ENCODE data around the gene KCNQ1OT1.

Gene KCNQ1OT1

DNA sequence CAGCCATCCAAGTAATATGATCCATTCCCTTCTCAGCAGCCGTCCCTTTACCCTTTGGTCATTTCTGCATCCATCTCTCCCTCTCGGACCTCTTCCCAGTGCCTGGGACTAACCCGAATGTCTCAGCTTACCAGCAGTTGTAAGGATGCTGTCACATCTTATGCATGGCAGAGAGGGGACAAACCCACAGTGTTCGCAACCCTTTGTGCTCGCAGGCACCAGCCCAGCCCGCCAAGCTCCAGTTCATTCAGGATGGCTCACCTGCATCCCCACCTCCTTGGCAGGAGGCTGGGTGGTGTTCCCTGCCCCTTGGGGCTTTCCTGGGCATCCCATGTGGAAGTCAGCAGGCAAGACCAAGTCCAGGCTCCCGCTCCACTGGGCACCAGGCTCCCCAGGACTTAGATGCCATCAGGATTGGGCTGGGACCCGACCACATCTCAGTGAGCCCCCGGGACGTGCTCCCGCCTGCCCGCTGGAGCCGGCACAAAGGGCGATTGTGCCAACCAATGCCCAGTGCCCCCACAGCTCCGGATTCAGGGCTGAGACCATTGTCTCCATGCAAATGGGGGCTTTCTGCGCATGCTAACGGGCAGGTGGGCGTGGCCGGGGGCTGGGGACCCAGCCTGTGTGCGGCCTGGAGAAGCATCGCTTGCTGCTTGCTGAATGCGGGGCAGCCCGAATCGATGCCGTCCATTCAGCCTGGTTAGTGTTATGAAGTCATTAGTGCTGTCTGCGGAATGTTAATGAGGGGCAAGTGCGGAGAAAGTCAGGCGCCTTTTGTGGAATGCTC is 108.6 kb downstream of the KCNQ1OT1 start:
- no peak for DNase-seq

DNA sequence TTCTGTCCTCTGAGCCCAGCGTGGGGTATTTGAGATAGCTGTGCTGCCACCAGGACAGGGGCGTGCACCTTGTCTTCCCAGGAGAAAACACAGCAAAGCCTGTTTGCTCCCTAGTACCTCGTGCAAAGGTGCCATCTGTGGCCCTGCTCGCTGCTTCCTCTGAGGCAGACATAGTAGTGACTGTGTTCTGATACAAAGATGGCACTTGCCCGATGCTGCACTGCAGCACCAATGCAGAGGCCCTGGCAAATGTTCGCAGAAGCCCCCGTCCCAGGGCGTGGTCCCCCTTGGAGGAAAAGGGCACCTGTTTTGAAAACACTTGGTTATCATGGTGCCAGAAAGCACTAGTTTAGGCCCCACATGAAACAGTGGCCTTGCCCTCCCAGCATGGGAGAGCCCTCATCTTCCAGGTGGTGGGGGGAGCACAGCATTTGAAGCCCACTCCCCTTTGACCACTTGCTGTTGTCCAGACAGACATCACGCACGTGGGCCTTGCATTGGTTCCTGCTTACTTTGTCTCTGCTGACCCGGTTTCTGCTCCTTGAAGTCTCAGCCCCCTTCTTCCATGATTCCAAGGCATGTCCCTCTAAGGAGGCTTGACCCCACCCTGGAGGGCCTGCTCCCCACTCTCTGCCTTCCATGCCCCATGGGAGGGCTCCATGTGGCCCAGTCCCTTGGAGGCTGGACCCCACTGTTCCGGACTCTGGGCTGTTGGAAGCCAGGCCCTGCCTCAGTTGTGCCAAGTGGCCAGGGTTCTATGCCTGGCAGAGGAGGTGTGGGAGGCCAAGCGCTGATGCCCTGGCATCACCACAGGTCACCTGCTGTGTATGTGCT is 109.4 kb downstream of the KCNQ1OT1 start:
- no peak for DNase-seq

DNA sequence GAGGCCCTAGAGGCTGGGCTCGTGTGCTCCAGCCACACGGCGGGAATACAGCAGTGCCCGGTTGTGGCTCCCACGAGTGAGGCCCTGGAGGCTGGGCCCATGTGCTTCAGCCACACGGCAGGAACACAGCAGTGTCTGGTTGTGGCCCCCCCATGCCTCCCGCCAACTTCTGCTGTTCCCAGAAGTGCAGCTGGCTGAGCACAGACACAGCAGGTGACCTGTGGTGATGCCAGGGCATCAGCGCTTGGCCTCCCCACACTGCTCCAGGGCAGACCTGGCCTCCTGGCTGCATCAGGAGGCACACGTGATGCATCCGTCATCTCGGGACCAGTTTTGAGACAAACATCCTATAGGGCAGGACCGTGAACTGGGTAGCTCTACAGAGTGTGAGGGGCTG is 110.3 kb downstream of the KCNQ1OT1 start:
- DNase-seq: no peak

DNA sequence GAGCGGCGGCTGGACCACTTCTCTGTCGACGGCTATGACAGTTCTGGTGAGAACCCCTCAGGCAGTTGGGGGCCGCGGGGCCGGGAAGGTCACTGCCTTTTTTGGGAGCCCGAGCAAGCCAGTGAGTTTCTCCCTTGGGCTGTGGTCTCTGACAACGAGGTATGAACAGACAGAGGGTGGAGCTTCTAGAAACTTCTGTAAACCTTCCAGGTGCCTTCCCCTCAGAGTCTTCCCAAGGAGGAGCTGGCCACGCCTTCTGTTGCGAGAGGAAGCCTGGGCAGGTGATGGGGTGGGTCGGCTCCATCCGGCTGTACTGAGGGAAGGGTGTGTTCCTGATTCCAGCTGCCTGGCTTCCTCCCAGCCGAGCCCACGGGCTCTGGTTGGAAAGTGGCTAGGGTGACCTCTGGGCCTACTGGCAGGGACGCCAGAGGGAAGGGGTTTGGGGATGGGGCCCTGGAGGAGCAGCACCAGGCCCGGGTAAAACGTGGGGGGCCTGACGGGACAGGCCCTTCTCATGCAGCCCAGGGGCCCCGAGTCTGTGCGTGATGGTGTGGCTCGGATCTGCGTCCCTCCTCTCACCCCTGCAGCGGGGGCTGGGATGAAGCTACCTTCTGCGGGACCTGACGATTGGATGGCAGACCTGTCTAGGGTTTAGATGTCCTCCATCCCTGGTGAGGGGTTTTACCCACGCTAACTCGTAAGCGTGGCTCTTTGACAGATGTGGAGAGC is 110.8 kb downstream of the KCNQ1OT1 start:
- no peak for DNase-seq

DNA sequence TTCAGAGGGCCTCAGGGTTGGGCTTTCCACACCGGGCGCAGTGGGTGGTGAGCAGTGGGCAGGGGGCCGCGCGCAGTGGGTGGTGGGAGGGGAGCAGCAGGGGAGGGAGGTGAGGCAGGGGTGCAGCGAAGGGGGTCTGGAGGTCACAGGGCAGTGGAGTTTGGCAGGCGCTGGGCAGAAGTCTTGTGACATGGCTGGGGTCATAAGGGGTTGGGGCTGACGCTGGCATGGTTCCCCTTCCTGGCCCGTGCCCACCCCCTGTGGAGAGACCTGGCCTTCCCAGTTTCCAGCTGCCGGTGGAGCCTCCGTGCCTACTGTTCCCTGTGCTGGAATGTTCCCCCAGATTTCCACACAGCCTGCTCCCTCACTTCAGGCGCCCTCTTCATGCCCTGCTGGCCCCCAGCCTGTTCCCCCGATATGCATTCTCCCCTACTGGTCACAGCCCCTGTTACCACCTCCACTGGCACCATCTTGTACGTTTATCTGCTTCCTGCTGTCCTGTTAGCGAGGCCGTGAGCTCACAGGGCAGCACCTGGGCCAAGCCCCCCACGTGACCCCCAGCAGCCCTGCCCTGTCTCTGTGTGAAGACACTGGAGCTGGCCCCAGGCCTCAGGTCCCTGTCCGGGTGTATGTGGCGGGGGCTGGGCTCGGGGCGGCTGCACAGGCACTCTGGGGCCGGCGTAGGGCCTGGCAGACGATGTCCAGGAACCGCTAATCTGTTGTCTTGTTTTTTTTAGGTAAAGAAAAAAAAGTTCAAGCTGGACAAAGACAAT is 111.6 kb downstream of the KCNQ1OT1 start:
- no peak for DNase-seq

DNA sequence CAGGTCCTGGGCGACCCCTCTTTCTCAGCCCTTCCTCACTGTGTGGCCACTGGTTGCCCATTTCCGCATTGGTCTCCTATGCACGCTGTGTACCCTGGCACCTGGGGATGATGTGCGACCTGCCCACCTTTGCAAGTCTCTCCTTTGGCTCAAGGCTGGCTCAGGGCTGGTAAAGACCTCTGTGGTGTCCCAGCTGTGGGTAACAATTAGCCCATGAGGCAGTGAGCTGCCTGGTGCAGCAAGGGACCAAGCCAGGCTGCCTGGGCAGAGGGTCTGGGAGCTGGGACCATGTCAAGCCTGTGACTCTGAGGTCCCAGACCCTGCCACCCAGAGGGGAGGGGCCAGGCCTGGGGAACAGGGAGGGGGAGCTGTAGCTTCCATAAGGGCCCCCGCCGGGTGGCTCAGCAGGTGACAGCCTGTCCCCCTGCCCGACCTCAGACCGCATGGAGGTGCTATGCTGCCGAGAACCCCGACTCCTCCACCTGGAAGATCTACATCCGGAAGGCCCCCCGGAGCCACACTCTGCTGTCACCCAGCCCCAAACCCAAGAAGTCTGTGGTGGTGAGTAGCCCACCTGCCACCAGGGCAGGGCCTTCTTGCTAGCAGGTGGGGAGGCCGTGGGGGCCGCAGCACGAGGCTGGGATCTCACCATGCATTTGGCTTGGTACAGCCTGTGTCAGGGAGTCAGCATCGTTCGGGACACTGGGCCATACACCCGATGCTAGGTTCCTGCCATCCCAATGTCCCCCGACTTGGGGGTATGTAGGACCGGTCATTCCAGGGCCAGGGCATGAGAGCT is 112.5 kb downstream of the KCNQ1OT1 start:
- DNase-seq: no peak

DNA sequence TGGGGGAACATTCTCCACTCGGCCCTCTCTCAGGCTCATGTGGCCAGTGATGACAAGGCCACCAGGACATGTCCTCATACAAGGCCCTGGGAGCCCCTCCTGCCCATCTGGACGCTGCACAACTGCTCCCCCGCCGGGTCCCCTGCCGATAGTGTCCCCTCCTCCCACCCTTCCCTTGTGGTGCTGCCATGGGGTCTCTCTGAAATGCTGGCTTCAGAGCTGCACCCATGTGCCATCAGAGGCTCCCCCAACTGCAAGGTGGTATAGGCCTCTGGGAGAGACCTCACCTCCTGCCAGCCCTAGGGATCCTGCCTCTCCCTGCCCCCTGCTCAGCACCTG is 113.0 kb downstream of the KCNQ1OT1 start:
- no peak for DNase-seq

DNA sequence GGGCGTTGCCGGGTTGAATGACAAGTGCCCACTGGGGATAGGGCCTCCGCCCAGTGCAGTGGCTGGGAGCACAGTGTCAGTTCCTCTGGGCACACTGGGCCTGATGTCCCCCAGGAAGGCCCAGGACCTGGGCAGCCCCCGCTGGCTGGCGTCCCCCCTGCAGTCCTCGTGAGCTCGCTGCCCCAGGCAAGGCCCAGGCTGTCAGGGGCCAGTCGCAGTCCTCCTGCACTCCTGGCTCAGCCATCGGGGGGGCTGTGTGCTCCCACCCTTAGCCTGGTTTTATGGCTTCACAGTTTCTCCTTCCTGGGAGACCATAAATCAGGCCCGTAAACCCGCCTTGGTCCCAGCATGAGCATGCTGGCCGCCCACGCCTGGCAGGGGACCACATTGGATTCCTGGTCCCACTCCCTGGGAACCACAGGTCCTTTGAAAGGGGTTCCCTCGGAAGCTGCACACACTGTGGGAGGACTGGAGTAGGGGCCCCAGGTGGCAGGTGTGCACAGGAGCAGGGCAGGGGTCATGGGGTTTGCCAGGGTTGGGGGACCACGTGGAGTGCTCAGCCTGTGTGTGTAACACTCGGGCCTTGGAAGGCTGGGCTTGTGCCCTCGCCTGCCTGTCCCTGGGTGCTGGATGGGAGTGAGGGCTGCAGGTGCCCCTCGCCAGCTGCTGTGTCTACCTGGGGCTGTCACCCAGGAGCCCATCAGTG is 113.6 kb downstream of the KCNQ1OT1 start:
- no peak for DNase-seq

DNA sequence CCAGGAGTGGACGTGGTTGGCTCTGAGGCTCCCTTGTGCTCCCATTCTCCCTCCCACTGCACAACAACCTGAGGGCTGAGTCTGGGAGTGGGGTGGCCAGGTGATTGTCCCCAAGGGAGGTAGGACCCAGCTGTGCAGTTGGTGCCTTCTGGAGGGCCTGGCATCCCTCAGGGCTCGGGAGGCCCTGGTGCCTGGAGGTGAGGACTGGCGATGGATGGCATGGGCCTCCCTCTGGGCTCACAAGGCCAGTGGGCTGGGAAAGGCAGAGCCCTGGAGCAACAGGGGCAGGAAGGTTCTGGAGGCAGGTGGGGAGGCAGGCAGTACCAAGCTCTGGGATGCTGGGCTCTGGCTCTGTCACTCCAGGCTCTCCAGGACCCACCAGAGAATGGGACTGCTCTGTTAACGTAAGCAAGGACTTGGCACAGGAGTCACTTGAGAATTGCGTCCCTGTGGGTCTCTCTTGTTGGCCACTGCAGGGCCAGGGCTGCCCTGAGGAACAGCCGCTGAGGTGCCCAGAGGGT is 114.2 kb downstream of the KCNQ1OT1 start:
- DNase-seq: no peak

DNA sequence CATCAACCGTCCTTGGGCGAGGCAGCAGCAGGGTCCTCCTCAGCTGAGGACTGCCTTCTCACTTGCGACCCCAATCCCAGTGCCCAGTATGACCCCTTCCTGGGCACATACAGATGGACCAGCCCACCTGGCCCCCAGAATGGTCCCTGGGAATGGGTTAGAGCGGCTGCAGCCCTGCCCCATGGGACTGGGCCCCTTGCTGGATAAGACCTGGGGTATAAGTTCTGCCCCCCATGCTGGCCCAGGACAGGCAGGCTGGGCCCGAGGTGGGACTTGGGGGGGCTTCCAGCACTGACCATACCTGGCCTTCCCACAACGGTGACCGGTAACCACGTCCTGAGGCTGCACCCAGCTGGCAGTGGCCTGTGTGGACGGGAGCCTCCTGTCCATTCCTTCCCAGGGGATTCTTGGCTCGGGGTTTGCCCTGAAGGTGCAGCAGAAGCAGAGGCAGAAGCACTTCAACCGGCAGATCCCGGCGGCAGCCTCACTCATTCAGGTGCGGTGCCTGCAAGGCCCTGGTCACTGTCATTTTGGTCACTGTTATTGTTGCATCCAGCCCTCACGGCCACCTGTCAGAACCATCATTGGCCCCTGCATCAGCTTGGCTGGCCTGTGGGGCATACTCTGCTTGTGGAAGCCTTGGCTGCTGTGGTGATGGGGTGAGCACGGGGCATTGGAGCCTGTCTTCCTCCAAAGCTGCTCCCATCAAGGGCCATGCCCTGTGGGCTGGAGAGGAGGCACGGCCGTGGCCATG is 114.8 kb downstream of the KCNQ1OT1 start:
- no peak for DNase-seq

DNA sequence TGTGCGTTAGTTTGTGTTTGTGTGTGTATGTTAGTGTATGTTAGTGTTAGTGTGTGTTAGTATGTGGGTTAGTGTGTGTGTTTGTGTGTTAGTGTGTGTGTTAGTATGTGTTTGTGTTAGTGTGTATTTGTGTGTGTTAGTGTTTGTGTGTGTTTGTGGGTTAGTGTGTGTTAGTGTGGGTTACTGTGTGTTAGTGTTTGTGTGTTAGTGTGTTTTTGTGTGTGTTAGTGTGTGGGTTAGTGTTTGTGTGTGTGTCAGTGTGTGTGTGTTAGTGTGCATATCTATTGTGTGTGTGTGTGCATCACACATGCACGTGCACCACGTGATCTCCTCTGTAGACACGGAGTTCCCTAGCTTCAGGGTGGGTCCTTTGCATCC is 115.4 kb downstream of the KCNQ1OT1 start:
- DNase-seq: no peak

DNA sequence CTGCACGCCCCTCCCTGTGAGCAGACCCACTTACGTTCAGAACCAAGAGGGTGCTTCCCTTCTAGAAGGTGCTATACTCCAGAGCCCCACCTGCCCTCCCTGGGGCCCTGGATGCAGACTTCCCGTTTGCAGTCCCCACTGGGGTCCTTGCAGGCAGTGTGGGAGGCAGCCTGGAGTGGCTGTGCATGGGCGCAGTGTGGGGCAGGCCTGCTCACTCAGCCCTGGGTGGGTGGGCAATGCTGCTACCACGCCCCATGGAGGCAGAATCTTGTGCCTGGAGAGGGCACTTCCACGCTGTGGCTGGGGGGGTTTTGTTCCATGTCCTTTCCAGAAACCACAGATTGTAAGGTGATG is 116.2 kb downstream of the KCNQ1OT1 start:
- DNase-seq: no peak

DNA sequence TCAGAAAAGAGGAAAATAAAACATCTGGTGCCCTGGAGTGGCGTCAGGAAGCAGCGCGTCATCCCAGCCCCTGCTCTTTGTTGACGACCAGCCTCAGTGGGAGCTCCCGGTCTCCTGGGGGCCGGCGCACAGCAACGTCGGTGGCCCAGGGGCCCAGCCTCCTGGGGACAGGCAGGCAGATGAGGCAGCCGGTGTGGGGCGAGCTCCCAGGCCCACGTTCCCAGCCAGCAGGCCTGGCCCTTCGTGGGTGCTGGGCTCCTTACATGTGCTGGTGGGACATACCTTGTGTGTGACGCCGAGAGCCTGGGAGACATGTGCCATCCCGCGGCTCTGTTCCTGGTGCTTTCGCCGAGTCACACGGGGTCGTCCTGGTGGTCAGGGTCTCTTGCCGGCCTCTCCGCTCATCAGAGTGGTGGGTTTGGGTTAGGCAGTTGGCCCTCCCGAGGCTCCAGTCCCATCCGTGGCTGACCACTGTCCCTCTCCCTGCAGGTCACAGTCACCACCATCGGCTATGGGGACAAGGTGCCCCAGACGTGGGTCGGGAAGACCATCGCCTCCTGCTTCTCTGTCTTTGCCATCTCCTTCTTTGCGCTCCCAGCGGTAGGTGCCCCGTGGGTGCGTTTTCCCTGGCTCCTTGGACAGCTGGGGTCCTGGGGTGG is 116.7 kb downstream of the KCNQ1OT1 start:
- DNase-seq: no peak

DNA sequence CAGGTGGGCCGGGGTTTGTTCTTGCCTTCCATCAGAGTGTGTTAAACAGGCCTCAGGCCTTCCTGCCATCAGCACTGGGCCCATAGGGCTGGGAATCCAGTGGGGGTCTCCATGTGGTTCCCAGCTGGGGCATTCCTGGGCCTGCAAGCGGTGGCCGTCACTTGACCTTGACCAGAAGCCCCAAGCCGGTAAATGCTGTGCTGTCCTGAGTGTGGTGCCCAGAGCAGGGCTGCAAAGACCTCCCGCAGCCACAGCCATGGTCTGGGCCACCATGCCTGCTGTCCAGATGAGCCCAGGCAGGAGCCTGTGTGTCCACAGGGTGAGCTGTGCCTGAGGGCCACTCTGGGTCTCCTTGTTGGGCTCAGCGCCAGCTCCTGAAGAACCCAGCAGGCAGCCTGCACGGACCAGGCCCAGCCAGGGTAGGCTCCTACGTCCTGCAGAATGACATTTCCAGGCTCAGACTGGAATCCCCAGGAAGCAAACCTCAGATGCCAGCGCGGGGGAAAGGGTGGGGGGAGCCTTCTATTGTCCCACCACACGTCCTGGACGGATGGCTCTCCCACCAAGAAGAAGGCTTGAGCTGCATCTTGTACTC is 117.3 kb downstream of the KCNQ1OT1 start:
- DNase-seq: no peak

DNA sequence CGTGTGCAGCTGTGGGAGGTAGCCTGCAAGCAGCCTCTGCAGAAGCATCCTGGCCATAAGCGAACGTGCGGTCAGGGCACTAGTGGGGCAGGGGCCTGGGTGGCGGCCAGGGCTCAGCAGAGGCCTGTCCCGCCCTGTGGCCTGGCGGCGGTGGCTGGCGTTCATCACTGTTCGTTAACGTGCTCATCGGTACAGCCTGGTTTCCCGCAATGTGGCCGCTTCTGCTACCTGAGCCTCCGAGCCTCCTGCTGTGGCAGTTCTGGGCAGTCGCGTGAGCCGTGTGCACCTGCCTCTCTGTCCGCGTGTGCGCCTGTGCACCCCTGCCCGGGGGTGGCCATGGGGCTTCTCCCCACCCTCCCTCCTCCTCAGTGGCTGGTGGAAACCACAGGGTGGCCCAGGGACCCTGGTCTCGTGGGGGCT is 117.9 kb downstream of the KCNQ1OT1 start:
- no peak for DNase-seq

DNA sequence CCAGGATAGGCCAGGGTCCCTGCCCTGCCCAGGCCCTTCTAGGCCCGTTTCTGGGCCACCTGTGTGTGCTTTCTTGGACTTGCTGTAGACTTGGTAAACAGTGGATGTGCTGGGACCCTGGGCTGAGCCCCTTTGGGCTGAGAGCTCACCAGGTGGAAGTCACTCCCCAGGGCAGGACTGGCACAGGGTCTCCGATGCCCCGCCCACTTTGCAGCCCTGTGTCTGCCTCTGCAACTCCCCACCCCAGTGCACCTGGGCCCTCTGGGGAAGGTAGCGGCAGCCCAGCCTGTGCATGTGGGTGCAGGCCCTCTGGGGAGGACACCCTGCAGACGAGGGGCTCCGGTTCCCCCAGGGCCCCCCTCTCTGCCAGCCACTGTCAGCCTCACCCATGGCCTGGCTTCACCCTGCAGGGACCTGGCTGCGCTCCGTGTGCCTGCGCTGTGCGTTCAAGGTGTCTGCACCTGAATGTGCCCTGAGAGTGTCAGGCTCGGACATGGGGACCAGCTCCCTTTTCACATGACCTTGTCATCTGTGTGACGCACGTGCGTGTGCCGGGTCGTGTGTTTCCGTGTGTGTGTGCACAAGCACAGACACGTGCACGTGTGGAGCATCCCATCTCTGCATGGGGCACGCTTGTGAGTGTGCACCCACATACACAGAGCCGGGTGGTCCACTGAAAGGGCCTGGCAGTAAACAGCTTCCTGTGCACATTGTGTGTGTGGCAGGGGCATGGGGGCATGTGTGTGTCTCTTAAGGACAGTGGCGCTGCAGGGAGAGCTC is 118.5 kb downstream of the KCNQ1OT1 start:
- DNase-seq: no peak

DNA sequence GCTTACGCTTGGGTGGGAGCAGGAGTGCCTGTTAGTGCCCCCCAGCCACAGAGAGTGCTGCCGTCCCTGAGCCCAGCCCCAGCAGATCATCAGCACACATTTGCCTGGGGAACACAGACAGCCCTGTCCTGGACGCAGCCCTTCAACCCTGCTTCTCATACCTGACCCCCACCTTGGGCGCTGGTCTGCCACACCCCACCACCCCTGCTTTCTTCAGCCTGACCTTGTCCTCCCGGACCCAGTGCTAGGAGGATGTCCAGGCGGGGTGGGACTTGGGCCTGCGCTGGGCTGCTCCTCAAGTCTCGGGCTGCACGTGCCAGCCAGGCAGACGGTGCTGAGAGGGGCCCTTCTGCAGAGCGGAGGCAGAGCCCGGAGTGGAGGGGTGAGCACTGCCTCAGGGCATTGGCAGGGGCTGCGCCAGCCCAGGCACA is 119.2 kb downstream of the KCNQ1OT1 start:
- no peak for DNase-seq

DNA sequence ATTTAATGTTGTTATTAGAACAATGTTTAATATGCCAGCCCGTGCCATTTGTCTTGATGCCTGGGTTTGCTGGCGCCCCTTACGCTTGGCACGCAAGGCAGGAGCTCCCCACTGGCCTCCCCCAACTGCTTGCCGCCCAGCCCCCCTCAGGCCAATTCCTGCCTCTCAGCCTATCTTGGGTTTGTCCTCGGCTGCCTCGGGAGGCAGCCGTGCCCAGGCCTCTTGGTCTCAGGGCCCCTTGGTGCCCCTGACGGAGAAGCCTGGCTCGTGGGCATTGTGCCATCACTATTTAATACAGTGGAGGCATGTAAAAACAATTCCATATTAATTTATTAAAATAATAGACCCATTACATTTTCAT is 119.8 kb downstream of the KCNQ1OT1 start:
- no peak for DNase-seq

All from NCI-H2227 treated with DMSO at 0.1 percent for 48 hours (cell line).